ENCODE data around the gene LCT. TPM values are rescaled to one million over a fixed set of nuclear protein-coding genes. Genes with fewer than 3 reads are reported as not detected.
A peak's percentile ranks its signal among the peaks of the same experiment; 100 is the strongest.
"Not testable (repeated sequence)": the region's sequence is repeated elsewhere in the genome, so short reads cannot be mapped to it uniquely, and the experiment has no call there.

The LCT gene
- total and polyA plus RNA-seq, 2 donors from 2014 or later = 0.19 TPM; not detected in 1

GRCh38 chr2:135797497-135798274 lies 39.3 kb downstream of the LCT start:
- no peak overlapping the region for H3K4me3 ChIP-seq (ENCODE audit: low read length in 3 of 3)
- H3K4me1 ChIP-seq (ENCODE audit: control insufficient read depth in 2 of 3, insufficient read depth in 2 of 3, low read depth in 1 of 3, low read length in 3 of 3) = no peaks in the 10 kb centered on the region
- no peaks in the 10 kb centered on the region for H3K27me3 ChIP-seq (ENCODE audit: control insufficient read depth, insufficient read depth, low read length)
- FAIRE-seq = no peak
- peaks cover 0 to 3% (median 0%) of the 10 kb centered on the region in 3 donors for H3K9me3 ChIP-seq (ENCODE audit: control insufficient read depth in 2 of 3, insufficient read depth in 1 of 3, low read length in 3 of 3)
- TF ChIP-seq, protein P1, sequence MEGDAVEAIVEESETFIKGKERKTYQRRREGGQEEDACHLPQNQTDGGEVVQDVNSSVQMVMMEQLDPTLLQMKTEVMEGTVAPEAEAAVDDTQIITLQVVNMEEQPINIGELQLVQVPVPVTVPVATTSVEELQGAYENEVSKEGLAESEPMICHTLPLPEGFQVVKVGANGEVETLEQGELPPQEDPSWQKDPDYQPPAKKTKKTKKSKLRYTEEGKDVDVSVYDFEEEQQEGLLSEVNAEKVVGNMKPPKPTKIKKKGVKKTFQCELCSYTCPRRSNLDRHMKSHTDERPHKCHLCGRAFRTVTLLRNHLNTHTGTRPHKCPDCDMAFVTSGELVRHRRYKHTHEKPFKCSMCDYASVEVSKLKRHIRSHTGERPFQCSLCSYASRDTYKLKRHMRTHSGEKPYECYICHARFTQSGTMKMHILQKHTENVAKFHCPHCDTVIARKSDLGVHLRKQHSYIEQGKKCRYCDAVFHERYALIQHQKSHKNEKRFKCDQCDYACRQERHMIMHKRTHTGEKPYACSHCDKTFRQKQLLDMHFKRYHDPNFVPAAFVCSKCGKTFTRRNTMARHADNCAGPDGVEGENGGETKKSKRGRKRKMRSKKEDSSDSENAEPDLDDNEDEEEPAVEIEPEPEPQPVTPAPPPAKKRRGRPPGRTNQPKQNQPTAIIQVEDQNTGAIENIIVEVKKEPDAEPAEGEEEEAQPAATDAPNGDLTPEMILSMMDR (IDR thresholded peaks at IDR 0.05; ENCODE audit: borderline replicate concordance, extremely low read depth, insufficient read depth) = peak; percentile 87
- intact Hi-C loops (cut with DNase I) = no loop called here
- H3K36me3 ChIP-seq (ENCODE audit: control insufficient read depth in 2 of 3, insufficient read depth in 3 of 3, low read length in 3 of 3) = no peaks in the 10 kb centered on the region
- no peak overlapping the region for H3K27ac ChIP-seq (ENCODE audit: low read depth in 2 of 2, low read length in 2 of 2)
- no peak overlapping the region for H3K9ac ChIP-seq (ENCODE audit: low read length in 3 of 3)
- peak; percentile 68 to 87 (median 76) for DNase-seq

GRCh38 chr2:135796606-135797005 lies 40.4 kb downstream of the LCT start:
- Histone ChIP-seq H3K4me3 (ENCODE audit: low read length in 3 of 3) (no peak overlapping the region), H3K27ac (ENCODE audit: low read depth in 2 of 2, low read length in 2 of 2) (no peak overlapping the region), H3K27me3 (ENCODE audit: control insufficient read depth, insufficient read depth, low read length) (no peaks in the 10 kb centered on the region), H3K9ac (ENCODE audit: low read length in 3 of 3) (no peak overlapping the region), H3K36me3 (ENCODE audit: control insufficient read depth in 2 of 3, insufficient read depth in 3 of 3, low read length in 3 of 3) (no peaks in the 10 kb centered on the region), H3K4me1 (ENCODE audit: control insufficient read depth in 2 of 3, insufficient read depth in 2 of 3, low read depth in 1 of 3, low read length in 3 of 3) (no peaks in the 10 kb centered on the region), H3K9me3 (ENCODE audit: control insufficient read depth in 2 of 3, insufficient read depth in 1 of 3, low read length in 3 of 3) (no peaks in the 10 kb centered on the region)
- FAIRE-seq (no peak), DNase-seq (no peak)
- intact Hi-C loops (cut with DNase I) = no loop called here
- TF ChIP-seq, protein P1 (IDR thresholded peaks at IDR 0.05; ENCODE audit: borderline replicate concordance, extremely low read depth, insufficient read depth) = no peak

DNA sequence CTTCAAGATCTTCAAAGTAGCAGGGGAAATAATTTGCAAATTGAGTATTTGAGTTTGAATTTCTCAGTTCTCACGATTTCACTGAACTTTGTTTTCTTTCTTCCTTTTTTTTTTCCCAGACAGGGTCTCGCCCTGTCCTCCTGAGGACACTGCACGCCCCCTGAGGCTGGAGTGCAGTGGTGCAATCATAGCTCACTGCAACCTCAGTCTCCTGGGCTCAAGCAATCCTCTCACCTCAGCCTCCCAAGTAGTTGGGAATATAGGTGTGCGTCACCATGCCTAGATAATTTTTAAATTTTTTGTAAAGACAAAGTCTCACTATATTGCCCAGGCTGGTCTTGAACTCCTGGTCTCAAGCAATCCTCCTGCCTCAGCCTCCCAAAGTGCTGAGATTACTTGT lies 41.3 kb downstream of the LCT start:
- H3K4me1 ChIP-seq (ENCODE audit: control insufficient read depth in 2 of 3, insufficient read depth in 2 of 3, low read depth in 1 of 3, low read length in 3 of 3); H3K9me3 ChIP-seq (ENCODE audit: control insufficient read depth in 2 of 3, insufficient read depth in 1 of 3, low read length in 3 of 3); H3K4me3 ChIP-seq (ENCODE audit: low read length in 3 of 3); H3K9ac ChIP-seq (ENCODE audit: low read length in 3 of 3); H3K27ac ChIP-seq (ENCODE audit: low read depth in 2 of 2, low read length in 2 of 2); FAIRE-seq; intact Hi-C loops (cut with DNase I); H3K36me3 ChIP-seq (ENCODE audit: control insufficient read depth in 2 of 3, insufficient read depth in 3 of 3, low read length in 3 of 3); DNase-seq; H3K27me3 ChIP-seq (ENCODE audit: control insufficient read depth, insufficient read depth, low read length): not testable (repeated sequence)

DNA sequence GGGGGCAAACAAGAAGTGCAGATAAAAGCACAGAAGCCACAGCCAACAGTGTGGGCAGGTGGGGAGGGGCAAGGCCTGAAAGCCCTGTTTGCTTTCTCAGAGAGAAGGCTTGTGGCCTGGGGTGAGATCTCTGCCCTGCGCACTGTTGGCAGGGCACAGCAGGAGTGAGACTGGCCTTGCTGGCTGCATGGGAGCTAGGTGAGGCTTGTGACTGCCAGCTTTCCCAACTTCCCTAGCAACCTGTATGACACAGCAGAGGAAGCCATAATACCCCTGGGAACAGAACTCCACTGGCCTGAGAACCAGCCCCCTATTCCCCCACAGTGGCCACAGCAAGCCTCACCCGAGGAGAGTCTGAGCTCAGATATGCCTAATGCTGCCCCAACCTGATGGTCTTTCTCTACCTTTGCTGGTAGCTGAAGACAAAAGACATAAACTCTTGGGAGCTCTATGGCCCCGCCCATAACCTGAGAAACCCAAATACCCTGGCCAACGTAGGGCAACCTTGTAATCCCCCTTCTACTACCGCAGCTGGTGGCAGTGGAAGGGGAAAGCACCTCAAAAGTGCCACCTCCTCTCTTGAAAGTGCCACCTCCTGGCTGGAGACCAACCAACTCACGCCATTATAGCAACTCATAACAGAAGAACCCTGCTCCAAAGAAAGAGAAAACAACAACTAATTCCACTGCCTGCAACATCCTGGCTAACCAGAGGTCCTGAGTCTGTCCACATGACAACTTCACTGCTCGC lies 44.4 kb downstream of the LCT start:
- Histone ChIP-seq H3K36me3 (ENCODE audit: control insufficient read depth in 2 of 3, insufficient read depth in 3 of 3, low read length in 3 of 3) (no peaks in the 10 kb centered on the region), H3K4me3 (ENCODE audit: low read length in 3 of 3) (no peak overlapping the region), H3K9me3 (ENCODE audit: control insufficient read depth in 2 of 3, insufficient read depth in 1 of 3, low read length in 3 of 3) (no peaks in the 10 kb centered on the region), H3K9ac (ENCODE audit: low read length in 3 of 3) (no peak overlapping the region), H3K27ac (ENCODE audit: low read depth in 2 of 2, low read length in 2 of 2) (no peak overlapping the region), H3K4me1 (ENCODE audit: control insufficient read depth in 2 of 3, insufficient read depth in 2 of 3, low read depth in 1 of 3, low read length in 3 of 3) (no peaks in the 10 kb centered on the region), H3K27me3 (ENCODE audit: control insufficient read depth, insufficient read depth, low read length) (no peaks in the 10 kb centered on the region)
- TF ChIP-seq, protein P1 (IDR thresholded peaks at IDR 0.05; ENCODE audit: borderline replicate concordance, extremely low read depth, insufficient read depth) = no peak
- DNase-seq (no peak), FAIRE-seq (no peak)
- intact Hi-C loops (cut with DNase I) = no loop called here

Measured in kidney (tissue), 14 donors.